ENCODE data around the gene MIR17HG. TPM values are rescaled to one million over a fixed set of nuclear protein-coding genes. Genes with fewer than 3 reads are reported as not detected.
"Not testable (repeated sequence)": the region's sequence is repeated elsewhere in the genome, so short reads cannot be mapped to it uniquely, and the experiment has no call there.

The MIR17HG gene
- total RNA-seq, 1 experiment from 2014 or later, result 8.1 TPM

DNA sequence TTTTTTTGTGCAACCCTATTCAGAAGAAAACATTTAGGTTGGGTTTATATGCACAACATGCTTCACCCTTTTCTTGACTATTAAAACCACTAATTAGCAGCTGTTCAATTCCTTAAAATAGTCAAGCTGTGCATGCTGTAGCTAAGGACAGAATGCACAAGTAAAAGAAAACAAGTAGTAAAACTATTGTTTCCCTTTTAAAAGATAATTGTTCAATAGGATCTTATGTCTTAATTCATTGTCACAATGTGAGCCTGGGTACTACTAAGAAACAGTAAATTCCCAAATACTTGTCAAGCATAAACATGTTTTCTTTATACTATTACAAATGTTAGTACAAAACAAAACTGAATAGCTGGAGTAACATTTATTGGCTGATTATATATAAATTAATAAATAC is 32.6 kb upstream of the MIR17HG start:
- H3K4me1 Mint-ChIP-seq (ENCODE audit: insufficient read depth, unreplicated experiment), result no peaks in the 10 kb centered on the region
- H3K27me3 Mint-ChIP-seq (ENCODE audit: insufficient read depth, unreplicated experiment), result peaks cover 82% of the 10 kb centered on the region
- H3K27ac Mint-ChIP-seq (ENCODE audit: low read depth, unreplicated experiment), result no peak overlapping the region
- H3K9me3 Mint-ChIP-seq (ENCODE audit: unreplicated experiment), result no peaks in the 10 kb centered on the region
- no TSS peak for BruUV-seq (replicated peaks)
- TF ChIP-seq, protein P1, sequence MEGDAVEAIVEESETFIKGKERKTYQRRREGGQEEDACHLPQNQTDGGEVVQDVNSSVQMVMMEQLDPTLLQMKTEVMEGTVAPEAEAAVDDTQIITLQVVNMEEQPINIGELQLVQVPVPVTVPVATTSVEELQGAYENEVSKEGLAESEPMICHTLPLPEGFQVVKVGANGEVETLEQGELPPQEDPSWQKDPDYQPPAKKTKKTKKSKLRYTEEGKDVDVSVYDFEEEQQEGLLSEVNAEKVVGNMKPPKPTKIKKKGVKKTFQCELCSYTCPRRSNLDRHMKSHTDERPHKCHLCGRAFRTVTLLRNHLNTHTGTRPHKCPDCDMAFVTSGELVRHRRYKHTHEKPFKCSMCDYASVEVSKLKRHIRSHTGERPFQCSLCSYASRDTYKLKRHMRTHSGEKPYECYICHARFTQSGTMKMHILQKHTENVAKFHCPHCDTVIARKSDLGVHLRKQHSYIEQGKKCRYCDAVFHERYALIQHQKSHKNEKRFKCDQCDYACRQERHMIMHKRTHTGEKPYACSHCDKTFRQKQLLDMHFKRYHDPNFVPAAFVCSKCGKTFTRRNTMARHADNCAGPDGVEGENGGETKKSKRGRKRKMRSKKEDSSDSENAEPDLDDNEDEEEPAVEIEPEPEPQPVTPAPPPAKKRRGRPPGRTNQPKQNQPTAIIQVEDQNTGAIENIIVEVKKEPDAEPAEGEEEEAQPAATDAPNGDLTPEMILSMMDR (IDR thresholded peaks at IDR 0.05; ENCODE audit: unreplicated experiment), result no peak
- intact Hi-C loops (cut with micrococcal nuclease), result no loop called here
- DNase-seq (ENCODE audit: unreplicated experiment), result no peak
- H3K36me3 Mint-ChIP-seq (ENCODE audit: insufficient read depth, unreplicated experiment), result no peaks in the 10 kb centered on the region
- no peak overlapping the region for H3K4me3 Mint-ChIP-seq (ENCODE audit: unreplicated experiment)
- CTCF ChIA-PET, result no interaction called here
- POLR2A ChIA-PET, result no interaction called here

DNA sequence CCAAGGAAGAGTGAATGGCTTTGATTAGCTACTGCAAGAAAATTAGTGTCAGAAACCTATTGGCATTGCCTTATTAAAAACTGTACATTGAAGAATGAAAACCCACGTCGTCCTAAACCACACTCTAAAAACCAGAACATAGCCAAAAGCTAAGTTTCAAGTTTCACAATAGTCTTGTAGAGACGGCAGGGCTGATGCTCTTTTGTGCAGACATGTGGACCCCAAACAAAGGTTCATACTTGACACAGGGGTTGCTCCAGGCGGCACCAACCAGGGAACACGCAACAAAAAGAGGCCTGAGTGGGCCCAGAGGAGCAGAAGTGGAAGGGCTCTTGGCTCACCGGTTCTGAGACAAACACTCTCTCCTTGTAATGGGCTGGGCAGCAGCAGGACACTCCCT is 28.6 kb upstream of the MIR17HG start:
- CTCF ChIA-PET, result no interaction called here
- no peak overlapping the region for H3K27ac Mint-ChIP-seq (ENCODE audit: low read depth, unreplicated experiment)
- no peak for DNase-seq (ENCODE audit: unreplicated experiment)
- BruUV-seq (replicated peaks), result no TSS peak
- TF ChIP-seq, protein P1 (IDR thresholded peaks at IDR 0.05; ENCODE audit: unreplicated experiment), result no peak
- POLR2A ChIA-PET, result interaction anchor here (0.6 kb wide), 1 partner anchor 114 kb away, joined by 3 read pairs; no protein-coding TSS in a partner anchor
- no peaks in the 10 kb centered on the region for H3K36me3 Mint-ChIP-seq (ENCODE audit: insufficient read depth, unreplicated experiment)
- H3K27me3 Mint-ChIP-seq (ENCODE audit: insufficient read depth, unreplicated experiment), result peaks cover 80% of the 10 kb centered on the region
- H3K4me3 Mint-ChIP-seq (ENCODE audit: unreplicated experiment), result no peak overlapping the region
- no peaks in the 10 kb centered on the region for H3K4me1 Mint-ChIP-seq (ENCODE audit: insufficient read depth, unreplicated experiment)
- H3K9me3 Mint-ChIP-seq (ENCODE audit: unreplicated experiment), result no peaks in the 10 kb centered on the region
- intact Hi-C loops (cut with micrococcal nuclease), result no loop called here

DNA sequence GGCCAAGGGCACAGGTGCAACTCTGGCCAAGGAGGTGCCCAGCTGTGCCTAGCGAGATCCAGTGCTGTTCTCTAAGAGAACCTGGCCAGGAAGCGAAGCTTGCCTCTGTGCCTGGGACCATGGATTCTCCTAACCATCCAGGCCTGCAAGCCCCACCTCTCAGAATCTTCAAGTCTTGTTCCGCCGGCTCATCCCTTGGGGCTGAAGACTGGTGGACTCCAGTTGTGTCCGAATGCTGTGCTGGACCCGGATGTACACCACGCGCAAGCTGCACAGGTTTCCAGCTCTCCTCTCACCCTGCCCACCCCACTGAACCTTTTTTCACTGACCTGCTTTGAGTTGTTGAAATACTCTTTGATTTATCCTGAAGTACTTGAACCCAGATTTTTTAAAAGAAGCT is 27.5 kb upstream of the MIR17HG start:
- TF ChIP-seq, protein P1 (IDR thresholded peaks at IDR 0.05; ENCODE audit: unreplicated experiment), result no peak

DNA sequence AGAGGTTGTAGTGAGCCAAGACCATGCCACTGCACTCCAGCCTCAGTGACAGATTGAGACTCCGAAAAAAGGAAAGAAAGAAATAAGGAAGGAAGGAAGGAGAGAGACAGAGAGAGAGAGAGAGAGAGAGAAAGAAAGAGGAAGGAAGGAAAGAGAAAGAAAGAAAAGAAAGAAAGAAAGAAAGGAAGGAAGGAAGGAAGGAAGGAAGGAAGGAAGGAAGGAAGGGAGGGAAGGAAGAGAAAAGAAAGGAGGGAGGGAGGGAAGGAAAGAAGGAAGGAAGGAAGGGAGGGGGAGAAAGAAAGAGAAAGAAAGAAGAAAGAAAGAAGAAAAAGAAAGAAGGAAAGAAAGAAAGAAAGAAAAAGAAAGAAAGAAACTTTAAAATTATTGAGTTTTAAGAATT is 26.5 kb upstream of the MIR17HG start:
- intact Hi-C loops (cut with micrococcal nuclease); H3K27ac Mint-ChIP-seq (ENCODE audit: low read depth, unreplicated experiment); H3K36me3 Mint-ChIP-seq (ENCODE audit: insufficient read depth, unreplicated experiment); H3K4me1 Mint-ChIP-seq (ENCODE audit: insufficient read depth, unreplicated experiment); H3K4me3 Mint-ChIP-seq (ENCODE audit: unreplicated experiment); DNase-seq (ENCODE audit: unreplicated experiment); BruUV-seq (replicated peaks); H3K9me3 Mint-ChIP-seq (ENCODE audit: unreplicated experiment): not testable (repeated sequence)
- CTCF ChIA-PET, result interaction anchor here (0.7 kb wide), 1 partner anchor 10 kb away, joined by 3 read pairs; no protein-coding TSS in a partner anchor
- peaks cover 97% of the 10 kb centered on the region for H3K27me3 Mint-ChIP-seq (ENCODE audit: insufficient read depth, unreplicated experiment)
- POLR2A ChIA-PET, result interaction anchor here (0.7 kb wide), 1 partner anchor 18 kb away, joined by 4 read pairs; no protein-coding TSS in a partner anchor

More for the DNA sequence above, 27.5 kb upstream of the MIR17HG start:
- no peak overlapping the region for H3K27ac Mint-ChIP-seq (ENCODE audit: low read depth, unreplicated experiment)
- intact Hi-C loops (cut with micrococcal nuclease), result no loop called here
- no peaks in the 10 kb centered on the region for H3K9me3 Mint-ChIP-seq (ENCODE audit: unreplicated experiment)
- peaks cover 89% of the 10 kb centered on the region for H3K27me3 Mint-ChIP-seq (ENCODE audit: insufficient read depth, unreplicated experiment)
- DNase-seq (ENCODE audit: unreplicated experiment), result no peak
- ChIA-PET POLR2A (interaction anchor here (0.6 kb wide), 1 partner anchor 25 kb away, joined by 3 read pairs; no protein-coding TSS in a partner anchor), CTCF (interaction anchor here (0.5 to 0.6 kb wide), 2 partner anchors 15 to 18 kb away, joined by 4 read pairs; no protein-coding TSS in a partner anchor)
- no TSS peak for BruUV-seq (replicated peaks)
- H3K4me3 Mint-ChIP-seq (ENCODE audit: unreplicated experiment), result no peak overlapping the region
- no peaks in the 10 kb centered on the region for H3K36me3 Mint-ChIP-seq (ENCODE audit: insufficient read depth, unreplicated experiment)
- H3K4me1 Mint-ChIP-seq (ENCODE audit: insufficient read depth, unreplicated experiment), result no peaks in the 10 kb centered on the region

DNA sequence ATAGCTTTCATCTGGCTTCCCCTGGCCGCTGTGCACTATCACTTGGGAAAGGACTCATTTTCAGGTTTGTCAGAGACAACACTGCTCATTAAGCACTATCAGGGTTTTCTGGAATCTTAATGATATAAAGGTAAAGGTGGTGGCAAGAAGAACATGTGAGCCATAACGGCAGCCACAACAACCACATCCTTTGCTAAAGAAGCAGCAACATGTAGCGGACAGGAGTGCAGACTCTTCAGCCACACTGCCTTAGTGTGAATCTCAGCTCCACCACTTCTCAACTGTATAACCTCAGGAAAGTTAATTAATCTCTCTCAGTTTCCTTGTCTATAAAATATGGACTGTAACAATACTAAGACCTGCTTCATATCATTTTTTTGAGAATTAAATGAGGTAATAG is 24.1 kb upstream of the MIR17HG start:
- TF ChIP-seq, protein P1 (IDR thresholded peaks at IDR 0.05; ENCODE audit: unreplicated experiment), result no peak
- BruUV-seq (replicated peaks), result no TSS peak
- Mint-ChIP-seq H3K4me1 (ENCODE audit: insufficient read depth, unreplicated experiment) (no peaks in the 10 kb centered on the region), H3K27me3 (ENCODE audit: insufficient read depth, unreplicated experiment) (peaks cover 97% of the 10 kb centered on the region), H3K9me3 (ENCODE audit: unreplicated experiment) (no peaks in the 10 kb centered on the region), H3K27ac (ENCODE audit: low read depth, unreplicated experiment) (no peak overlapping the region), H3K36me3 (ENCODE audit: insufficient read depth, unreplicated experiment) (no peaks in the 10 kb centered on the region), H3K4me3 (ENCODE audit: unreplicated experiment) (no peak overlapping the region)
- ChIA-PET CTCF (interaction anchor here (0.6 to 1.2 kb wide), 2 partner anchors 77 to 302 kb away, joined by 3 read pairs; no protein-coding TSS in a partner anchor), POLR2A (no interaction called here)
- no peak for DNase-seq (ENCODE audit: unreplicated experiment)
- intact Hi-C loops (cut with micrococcal nuclease), result no loop called here

All from MCF 10A (cell line).